Kidney epithelial cell (primary cell): ENCODE data around the gene ZNF778. TPM values are rescaled to one million over a fixed set of nuclear protein-coding genes. Genes with fewer than 3 reads are reported as not detected.

ENCODE experiments used
- DNase-seq: peaks from one replicate; pipeline ENCODE4 v3.0.0-alpha.2; 2010; ENCODE audit warnings: low read depth
- H3K27me3 ChIP-seq: 2 replicates; pipeline ENCODE4 v1.6.0; 2011; ENCODE audit warnings: low read length; ENCODE audit not compliant: control insufficient read depth, insufficient read depth
- H3K36me3 ChIP-seq: 2 replicates; pipeline ENCODE4 v1.5.1; 2011; ENCODE audit warnings: low read length; ENCODE audit not compliant: control insufficient read depth, insufficient read depth
- H3K4me3 ChIP-seq: 2 replicates; pipeline ENCODE4 v1.5.1; 2011; ENCODE audit warnings: low read depth, mild to moderate bottlenecking, control low read depth, low read length
- CTCF ChIP-seq: IDR thresholded peaks from 2 replicates; pipeline ENCODE4 v1.5.1; 2011; ENCODE audit warnings: mild to moderate bottlenecking, moderate library complexity, low read length, control low read depth, inconsistent platforms; ENCODE audit not compliant: insufficient read depth, poor library complexity, severe bottlenecking
- total RNA-seq: library from RNA; depleted of rRNA; stranded (reverse); fragments of >200 nt; gene quantifications from 2 replicates; pipeline ENCODE4 v1.2.3, GENCODE V29; 2015

The ZNF778 gene
- total RNA-seq, 1 donor from 2014 or later: 17.7 TPM

GRCh38 chr16:89286096-89286495 is 68.6 kb downstream of the ZNF778 start:
- peaks cover 5% of the 10 kb centered on the region for H3K36me3 ChIP-seq
- no peak overlapping the region for H3K4me3 ChIP-seq
- no peak for TF ChIP-seq CTCF
- no peak for DNase-seq
- H3K27me3 ChIP-seq: no peaks in the 10 kb centered on the region

Other genes with a start within 250 kb of the ZNF778 start
- gene CBFA2T3, start 240.5 kb upstream of the ZNF778 start, total RNA-seq: 0.14 and 0.63 TPM in 2 replicates
- 36.9 and 41.3 TPM in 2 replicates for gene ACSF3, start 123.9 kb upstream of the ZNF778 start, total RNA-seq
- 0.50 TPM in 1 of 2 replicates, not detected in the other for gene CDH15, start 46.0 kb upstream of the ZNF778 start, total RNA-seq
- gene SLC22A31, start 17.2 kb upstream of the ZNF778 start, total RNA-seq: 6.1 and 6.8 TPM in 2 replicates